Loucy (cell line): ENCODE data around the gene BACH1.

ENCODE experiments used
- CTCF ChIP-seq: fragments of 200-600 bp; sonication (generic); conservative IDR thresholded peaks from 2 replicates; pipeline ENCODE4 v1.5.1; 2014; ENCODE audit warnings: mild to moderate bottlenecking, antibody characterized with exemption, low read length
- EZH2phosphoT487 ChIP-seq: fragments of 200-600 bp; IDR thresholded peaks from 2 replicates; pipeline ENCODE4 v1.6.1; 2018; ENCODE audit warnings: antibody characterized with exemption, mild to moderate bottlenecking, moderate library complexity, borderline replicate concordance

DNA sequence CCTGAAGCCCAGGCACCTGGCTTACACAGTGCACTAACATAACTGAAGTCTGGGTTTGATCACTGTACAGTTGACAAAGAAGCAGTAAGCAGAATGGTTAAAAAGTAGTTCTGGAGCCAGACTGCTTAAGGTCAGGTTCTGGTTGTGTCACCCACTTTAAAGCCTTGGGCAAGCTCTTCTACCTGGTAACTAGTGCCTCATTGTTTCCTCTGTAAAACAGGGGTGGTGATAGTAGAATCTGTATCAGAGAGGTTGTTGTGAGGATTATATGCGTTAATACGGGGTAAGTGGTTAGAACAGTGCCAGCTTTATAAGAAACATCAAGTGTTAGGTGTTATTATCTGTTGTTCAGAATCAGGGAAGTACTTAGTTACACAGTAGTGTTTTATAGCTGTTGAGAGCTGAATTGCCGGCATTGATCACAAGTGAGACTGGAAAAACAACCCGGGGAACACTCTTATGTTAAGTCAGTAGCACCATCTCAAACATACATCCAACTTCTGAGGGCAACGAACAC lies 3.7 kb downstream of the BACH1 start:
- no peak for TF ChIP-seq CTCF
- no peak for TF ChIP-seq EZH2phosphoT487
